ENCODE measurements around the gene AGAP3. TPM values are rescaled to one million over a fixed set of nuclear protein-coding genes. Genes with fewer than 3 reads are reported as not detected.

AGAP3 gene
- total and polyA plus RNA-seq, 2 of the 4 experiments (the other 2 are of a cell fraction): 35.3 to 93.9 TPM

GRCh38 chr7:151089893-151090730, 3.8 kb downstream of the AGAP3 start:
- Histone ChIP-seq H3K9me1 (ENCODE audit: insufficient read depth, low read length) (peaks cover 12% of the 10 kb centered on the region), H2BK20ac (ENCODE audit: low read depth, low read length) (peak overlapping the region; percentile 2; the same call in 1 of the 2 replicates), H2AK5ac (ENCODE audit: low read depth, low read length) (peak overlapping the region; percentile 36), H3K14ac (replicated peaks; ENCODE audit: low read depth, low read length) (no peak overlapping the region; the same call in 1 of the 2 replicates), H2AK9ac (replicated peaks; ENCODE audit: low read depth, low read length, poor library complexity) (peak overlapping the region; percentile 76), H3K18ac (ENCODE audit: low read depth, low read length) (no peak overlapping the region), H2AFZ (replicated peaks; ENCODE audit: low read length, poor library complexity) (peak overlapping the region; percentile 34), H3K4me2 (ENCODE audit: low read depth, low read length) (peak overlapping the region; percentile 54), H2BK120ac (ENCODE audit: low read depth, low read length) (peak overlapping the region; percentile 52), H3K9ac (ENCODE audit: low read depth, low read length) (peak overlapping the region; percentile 58), H4K8ac (ENCODE audit: low read depth in 2 of 2, low read length in 2 of 2) (peak overlapping the region in 1 of 2 experiments; percentile 25; a peak in 1 of 4 replicates), H2BK15ac (ENCODE audit: low read depth, low read length) (peak overlapping the region; percentile 0; the same call in 1 of the 3 replicates), H4K5ac (ENCODE audit: low read depth, low read length) (peak overlapping the region; percentile 4; the same call in 1 of the 2 replicates), H3K27ac (ENCODE audit: insufficient read depth, low read length) (peak overlapping the region; percentile 50), H3K4ac (ENCODE audit: low read depth, low read length) (peak overlapping the region; percentile 78), H3K36me3 (ENCODE audit: control insufficient read depth, insufficient read depth, low read length) (peaks cover 11% of the 10 kb centered on the region; the same call in 1 of the 2 replicates), H2BK5ac (ENCODE audit: low read depth, low read length, poor library complexity, severe bottlenecking) (peak overlapping the region; percentile 51), H3K4me1 (ENCODE audit: control insufficient read depth, insufficient read depth, low read length) (peaks cover 24% of the 10 kb centered on the region), H3K4me3 (ENCODE audit: insufficient read depth, low read depth, low read length) (no peak overlapping the region), H3K23ac (ENCODE audit: low read depth, low read length) (peak overlapping the region; percentile 96; the same call in 1 of the 2 replicates), H3K56ac (ENCODE audit: extremely low read depth, insufficient read depth, low read length) (peak overlapping the region; percentile 49), H3K9me3 (ENCODE audit: control insufficient read depth, insufficient read depth, low read length) (no peaks in the 10 kb centered on the region), H3K79me1 (ENCODE audit: low read depth in 1 of 2, low read length in 2 of 2) (peaks cover 4 to 68% of the 10 kb centered on the region in 2 experiments; a peak in 2 of 4 replicates), H3K27me3 (ENCODE audit: control insufficient read depth, insufficient read depth, low read length) (no peaks in the 10 kb centered on the region), H4K20me1 (ENCODE audit: insufficient read depth, low read length) (peaks cover 76% of the 10 kb centered on the region), H4K91ac (ENCODE audit: insufficient read depth, low read depth, low read length) (peak overlapping the region; percentile 19)
- dilution Hi-C loops (cut with HindIII; ENCODE audit: low sequenced_read_pairs, unreplicated experiment) (no loop called here), intact Hi-C loops (cut with micrococcal nuclease) (loop anchor here (1.0 kb wide), 1 partner anchor 21 kb away; no protein-coding TSS in a partner anchor), in situ Hi-C loops (cut with MboI; ENCODE audit: low sequenced_read_pairs) (no loop called here)
- TF ChIP-seq CTCF (conservative IDR thresholded peaks at IDR 0.05; ENCODE audit: low read depth, low read length) (no peak), POLR2A (IDR thresholded peaks at IDR 0.05; ENCODE audit: low read depth, low read length) (no peak), NFE2L2 (IDR thresholded peaks at IDR 0.05; ENCODE audit: low read depth, low read length) (no peak), CEBPB (IDR thresholded peaks at IDR 0.05; ENCODE audit: low read depth, low read length) (no peak)
- 98% methylated on average over 10 of the region's 22 CpGs; no CpG with 5 or more reads in 1 of the 2 experiments for WGBS, 2 experiments (ENCODE audit: extremely low coverage in 2 of 2, insufficient read length in 1 of 2)
- no TSS peak for BruUV-seq (replicated peaks)
- ATAC-seq (ENCODE audit: low read depth) (no peak), DNase-seq (no peak)
- CTCF ChIA-PET: interaction anchor here (1.0 to 1.9 kb wide), 3 partner anchors 13 to 20 kb away, joined by 3 to 5 read pairs (median 4); no protein-coding TSS in a partner anchor
- POLR2A ChIA-PET (ENCODE audit: unreplicated experiment): no interaction called here
